GM10847 (cell line): ENCODE measurements around the gene BHLHE23.

Source experiments
- POLR2A ChIP-seq: IDR thresholded peaks from 2 replicates; pipeline ENCODE4 v1.6.1; 2011; ENCODE audit not compliant: insufficient read length; ENCODE audit errors: extremely low read depth

BHLHE23 gene

GRCh38 chr20:63047267-63047666, 40.5 kb upstream of the BHLHE23 start:
- no peak for TF ChIP-seq POLR2A

- no peak for TF ChIP-seq POLR2A
Observed at GRCh38 chr20:63046841-63047240, 40.1 kb upstream of the BHLHE23 start.

- TF ChIP-seq POLR2A, result no peak
Observed at GRCh38 chr20:63045991-63046390, 39.2 kb upstream of the BHLHE23 start.

GRCh38 chr20:63045401-63045800, 38.6 kb upstream of the BHLHE23 start:
- no peak for TF ChIP-seq POLR2A

GRCh38 chr20:63044605-63045004, 37.8 kb upstream of the BHLHE23 start:
- no peak for TF ChIP-seq POLR2A

GRCh38 chr20:63044204-63044600, 37.4 kb upstream of the BHLHE23 start:
- TF ChIP-seq POLR2A, result no peak

GRCh38 chr20:63043348-63044203, 36.8 kb upstream of the BHLHE23 start:
- TF ChIP-seq POLR2A, result no peak

- no peak for TF ChIP-seq POLR2A
Observed at GRCh38 chr20:63042448-63043071, 35.8 kb upstream of the BHLHE23 start.

GRCh38 chr20:63041776-63042175, 35.0 kb upstream of the BHLHE23 start:
- no peak for TF ChIP-seq POLR2A

GRCh38 chr20:63037669-63038268, 31.0 kb upstream of the BHLHE23 start:
- TF ChIP-seq POLR2A, result no peak

GRCh38 chr20:63036291-63036690, 29.5 kb upstream of the BHLHE23 start:
- TF ChIP-seq POLR2A, result no peak

- no peak for TF ChIP-seq POLR2A
Observed at GRCh38 chr20:63035603-63036185, 28.9 kb upstream of the BHLHE23 start.

GRCh38 chr20:63033794-63034709, 27.3 kb upstream of the BHLHE23 start:
- TF ChIP-seq POLR2A, result no peak

GRCh38 chr20:63032861-63033793, 26.4 kb upstream of the BHLHE23 start:
- no peak for TF ChIP-seq POLR2A
